ENCODE results near the gene TLK1.

GRCh38 chr2:171157109-171157500, 3.6 kb downstream of the TLK1 start:
- TF ChIP-seq CTCF (conservative IDR thresholded peaks at IDR 0.05; ENCODE audit: low read depth, low read length) (no peak), EZH2phosphoT487 (IDR thresholded peaks at IDR 0.05; ENCODE audit: borderline replicate concordance, low read length) (no peak), EZH2 (IDR thresholded peaks at IDR 0.05; ENCODE audit: low read length, unreplicated experiment) (no peak)
